Dedifferentiated amniotic fluid mesenchymal stem cell (primary cell): Measurements from ENCODE around the gene SDCCAG8.
A peak's percentile ranks its signal among the peaks of the same experiment; 100 is the strongest.

Source experiments
- DNase-seq: peaks from one replicate; pipeline ENCODE4 v3.0.0-alpha.2; 2016; ENCODE audit errors: extremely low spot score

SDCCAG8 gene

GRCh38 chr1:243543501-243543900, 287.7 kb downstream of the SDCCAG8 start:
- no peak for DNase-seq

GRCh38 chr1:243546457-243546856, 290.6 kb downstream of the SDCCAG8 start:
- DNase-seq, result no peak

- no peak for DNase-seq
Measured at GRCh38 chr1:243547891-243548290, 292.1 kb downstream of the SDCCAG8 start.

GRCh38 chr1:243548516-243548915, 292.7 kb downstream of the SDCCAG8 start:
- no peak for DNase-seq

- peak; percentile 20 for DNase-seq
Measured at GRCh38 chr1:243549108-243549507, 293.3 kb downstream of the SDCCAG8 start.
